Measurements from ENCODE around the gene WDR37.

WDR37 gene

DNA sequence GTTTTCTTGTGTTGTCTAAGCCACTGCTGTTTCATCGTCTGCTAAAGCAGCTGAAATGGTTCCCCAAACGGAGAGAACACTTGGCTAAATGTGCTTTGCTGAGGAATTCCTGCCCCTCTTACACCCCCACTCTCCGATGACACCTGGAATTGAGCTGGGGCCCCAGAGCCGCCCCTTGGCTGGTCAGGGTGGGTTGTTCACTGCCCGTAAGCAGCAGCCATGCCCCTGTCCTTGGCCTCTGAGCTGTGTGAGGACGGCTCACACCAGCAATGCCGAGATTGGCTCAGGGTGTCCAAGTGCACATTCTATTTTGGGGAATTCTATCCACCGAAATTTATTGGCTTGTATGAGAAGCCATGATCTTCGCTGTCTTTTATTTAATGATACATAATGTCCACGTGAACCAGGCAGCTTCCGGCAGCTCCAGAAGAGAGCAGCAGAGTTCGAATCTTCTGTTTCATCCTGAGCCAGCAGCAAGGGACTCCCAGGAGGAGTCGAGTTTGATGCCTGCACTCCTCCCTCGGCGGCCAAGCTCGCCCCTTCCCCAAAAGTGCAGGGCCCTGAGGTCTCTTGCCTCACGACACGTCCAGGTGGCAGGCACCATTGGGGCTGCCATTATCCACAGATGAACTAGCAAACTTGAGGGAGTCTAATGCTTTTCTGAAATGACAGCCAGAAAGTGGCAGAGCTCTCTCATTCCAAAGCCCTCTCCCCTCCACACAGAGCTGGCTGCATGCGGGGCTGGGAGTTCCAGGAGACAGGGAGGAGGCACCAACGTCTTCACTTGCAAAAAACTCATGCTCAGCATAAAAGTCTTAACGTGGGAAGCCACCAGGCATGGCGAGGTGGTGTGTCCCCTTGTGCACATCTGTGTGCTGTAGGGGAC, 114.0 kb downstream of the WDR37 start:
- no peak for DNase-seq
- ATAC-seq = no peak

DNA sequence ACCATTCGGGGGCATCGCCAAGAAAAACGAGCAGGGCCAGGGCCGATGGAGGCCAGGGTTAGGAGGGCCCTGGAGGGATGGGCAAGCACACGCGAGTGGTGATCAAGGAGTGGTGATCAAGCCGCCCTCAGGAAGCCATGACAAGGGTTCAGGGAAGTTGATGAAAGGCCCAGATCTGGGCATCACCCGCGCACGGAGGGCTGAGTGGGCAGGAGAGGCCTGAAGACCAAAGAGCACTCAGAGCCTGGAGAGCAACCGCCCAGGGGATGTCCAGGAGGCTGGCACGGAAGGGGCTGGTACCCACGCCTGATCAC, 114.6 kb downstream of the WDR37 start:
- ATAC-seq (no peak), DNase-seq (no peak)

DNA sequence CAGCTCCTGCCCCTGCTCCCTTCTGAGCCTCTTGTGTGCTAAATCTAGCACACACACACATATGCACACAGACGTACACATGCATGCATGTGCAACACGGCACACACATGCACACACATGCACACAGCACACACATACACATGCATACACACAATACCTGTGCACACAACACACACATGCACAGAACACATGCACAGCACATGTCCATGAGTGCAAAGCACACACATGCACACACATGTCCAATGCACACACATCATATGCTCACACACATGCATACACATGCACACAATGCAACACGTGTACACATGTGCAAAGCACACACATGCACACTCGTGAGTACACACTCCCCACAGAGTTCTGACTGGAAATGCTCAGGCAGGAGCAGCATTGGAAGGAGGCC, 115.0 kb downstream of the WDR37 start:
- ATAC-seq (no peak), DNase-seq (no peak)

DNA sequence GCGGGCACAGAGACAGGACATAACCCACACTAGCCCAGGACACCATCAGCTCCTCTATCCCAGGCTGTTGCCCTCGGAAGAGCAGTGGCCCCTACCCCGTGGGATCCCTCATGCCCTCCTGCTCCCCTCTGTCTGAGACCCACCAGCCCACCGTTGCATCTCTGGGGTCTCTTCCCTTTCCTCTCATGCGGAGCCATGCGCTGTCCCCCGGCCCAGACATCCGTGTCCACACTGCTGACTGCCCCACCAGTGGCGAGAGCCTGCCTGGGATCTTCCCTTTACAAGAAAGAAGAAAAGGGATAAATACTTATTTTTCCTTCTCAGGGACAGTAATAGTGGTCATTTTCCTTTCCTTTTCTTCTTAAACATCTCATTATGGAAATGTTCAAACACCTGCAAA, 115.4 kb downstream of the WDR37 start:
- DNase-seq (no peak), ATAC-seq (no peak)

DNA sequence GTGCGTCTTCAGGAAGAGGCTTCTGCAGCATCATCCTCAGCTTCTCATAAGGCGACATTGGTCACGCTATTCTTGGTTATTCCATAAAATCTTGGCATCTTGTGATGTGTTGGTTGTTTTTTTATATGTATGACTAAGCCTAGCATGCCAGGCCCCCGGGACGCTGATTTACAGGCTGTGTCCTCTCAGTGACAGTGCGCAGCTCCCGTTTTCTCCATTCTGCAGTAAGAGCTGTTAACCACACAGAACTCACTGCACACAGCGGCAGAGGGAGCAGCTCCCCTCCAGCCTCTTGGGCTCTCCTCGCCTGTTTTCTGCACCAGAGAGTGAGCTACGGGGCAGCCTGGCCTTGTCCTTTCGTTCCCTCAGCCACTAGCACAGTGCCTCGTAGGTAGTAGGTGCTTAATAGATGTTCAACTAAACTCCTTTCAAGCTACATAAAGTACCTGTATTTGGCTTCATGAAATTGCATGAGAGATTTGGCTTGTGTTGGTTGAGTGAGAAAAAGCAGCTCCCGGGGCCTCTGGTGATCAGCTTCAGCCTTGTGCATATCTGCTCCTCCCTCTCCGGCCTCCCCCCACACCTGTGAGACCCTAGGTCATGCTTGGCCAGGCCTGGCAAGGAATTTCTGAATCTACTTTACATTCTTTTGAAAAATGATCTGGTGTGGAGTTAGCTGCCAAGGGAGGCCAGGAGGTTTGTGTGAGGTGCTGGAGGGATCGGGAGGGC, 116.2 kb downstream of the WDR37 start:
- ATAC-seq = no peak
- no peak for DNase-seq

DNA sequence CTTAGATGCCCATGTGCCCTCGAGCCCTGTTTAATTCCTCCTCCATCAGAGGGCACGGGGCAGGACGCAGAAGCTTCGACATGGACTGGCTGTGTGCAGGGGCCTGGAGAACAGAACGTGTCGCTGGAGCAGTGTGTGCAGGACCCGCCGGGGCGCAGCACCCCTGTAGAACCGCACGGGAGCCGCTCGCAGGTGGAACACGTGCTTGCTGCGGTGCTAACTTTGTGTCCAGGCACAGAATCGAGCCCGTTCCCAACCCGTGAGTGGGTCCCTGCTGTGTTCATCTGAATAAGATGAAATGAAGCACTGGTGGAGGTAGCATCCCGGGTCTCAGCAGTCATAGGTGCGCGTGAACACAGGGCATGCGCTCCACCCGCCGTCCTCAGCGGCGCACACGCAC, 116.9 kb downstream of the WDR37 start:
- no peak for ATAC-seq
- DNase-seq = no peak

DNA sequence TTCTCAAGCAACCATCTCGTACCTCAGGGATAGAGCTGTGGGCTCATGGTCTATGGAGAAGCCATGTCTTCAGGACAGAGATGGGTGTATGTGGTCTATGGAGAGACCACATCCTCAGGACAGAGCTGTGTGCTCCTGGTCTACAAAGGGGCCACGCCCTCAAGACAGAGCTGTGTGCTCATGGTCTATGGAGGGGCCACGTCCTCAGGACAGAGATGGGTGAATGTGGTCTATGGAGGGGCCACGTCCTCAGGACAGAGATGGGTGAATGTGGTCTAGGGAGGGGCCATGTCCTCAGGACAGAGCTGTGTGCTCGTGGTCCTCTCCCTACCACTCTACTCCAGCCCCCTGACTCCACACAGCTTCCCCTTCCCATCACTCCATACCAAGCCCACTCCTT, 117.8 kb downstream of the WDR37 start:
- DNase-seq (no peak), ATAC-seq (no peak)

DNA sequence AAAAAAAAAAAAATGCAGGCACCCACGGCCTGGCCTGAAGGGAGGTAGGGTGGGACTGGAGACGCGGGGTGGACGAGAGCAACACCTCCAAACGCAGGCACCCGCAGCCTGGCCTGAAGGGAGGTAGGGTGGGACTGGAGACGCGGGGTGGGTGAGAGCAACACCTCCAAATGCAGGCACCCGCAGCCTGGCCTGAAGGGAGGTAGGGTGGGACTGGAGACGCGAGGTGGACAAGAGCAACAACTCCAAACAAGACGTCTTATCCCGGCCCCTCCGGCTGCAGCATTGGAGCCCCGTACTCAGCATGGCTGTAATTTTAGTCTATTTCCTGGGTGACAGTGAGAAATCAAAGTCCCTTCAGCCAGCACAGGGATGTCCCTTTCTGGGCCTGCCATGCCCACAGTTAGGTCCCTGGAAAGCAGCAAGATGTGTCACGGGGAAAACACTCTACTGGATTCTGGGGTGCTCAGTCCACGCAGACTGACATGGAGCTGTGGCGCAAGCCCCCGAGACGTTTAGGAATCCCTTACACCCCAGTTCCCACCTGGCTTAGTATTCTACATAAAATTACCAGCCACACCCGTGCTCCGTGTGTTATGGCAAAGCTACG, 119.9 kb downstream of the WDR37 start:
- no peak for DNase-seq
- no peak for ATAC-seq

DNA sequence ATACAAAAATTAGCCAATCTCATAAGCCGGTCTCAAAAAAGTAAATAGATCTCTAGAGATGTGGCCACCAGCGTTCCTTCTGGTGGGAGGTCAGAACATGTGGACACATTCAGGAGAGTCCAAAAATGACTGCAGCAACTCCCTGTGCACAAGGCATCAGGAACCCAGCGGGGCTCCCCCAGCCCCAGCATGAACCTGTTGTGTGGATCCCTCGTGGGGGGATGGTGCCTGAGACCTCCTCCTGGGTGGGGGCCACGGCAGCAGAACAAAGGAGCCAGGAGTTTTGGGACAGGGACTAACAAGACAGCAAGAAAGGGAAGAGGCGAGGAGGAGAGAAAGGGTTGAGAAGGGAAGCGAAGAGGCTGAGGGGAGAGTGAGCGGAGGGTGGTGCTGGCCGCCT, 121.8 kb downstream of the WDR37 start:
- DNase-seq = no peak
- ATAC-seq = no peak

DNA sequence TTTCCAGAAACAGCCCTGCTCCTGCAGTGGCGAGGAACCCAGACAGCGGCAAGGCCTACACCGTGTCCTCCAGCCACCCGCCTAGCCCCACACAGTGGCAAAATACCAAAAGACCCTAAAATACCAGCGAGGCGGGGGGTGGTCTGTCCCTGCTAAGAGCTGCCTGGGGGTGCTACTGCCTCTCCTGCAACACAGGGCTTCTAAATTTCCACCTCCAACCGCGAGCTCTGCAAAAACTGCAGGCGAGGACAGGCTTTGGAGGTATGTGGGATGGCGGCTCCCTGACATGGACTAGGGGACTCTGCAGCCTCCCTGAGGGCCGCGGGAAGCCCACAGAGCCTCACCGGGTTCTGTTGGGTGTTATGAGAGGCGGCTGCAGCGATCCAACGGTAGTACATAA, 122.3 kb downstream of the WDR37 start:
- ATAC-seq (no peak), DNase-seq (no peak)

DNA sequence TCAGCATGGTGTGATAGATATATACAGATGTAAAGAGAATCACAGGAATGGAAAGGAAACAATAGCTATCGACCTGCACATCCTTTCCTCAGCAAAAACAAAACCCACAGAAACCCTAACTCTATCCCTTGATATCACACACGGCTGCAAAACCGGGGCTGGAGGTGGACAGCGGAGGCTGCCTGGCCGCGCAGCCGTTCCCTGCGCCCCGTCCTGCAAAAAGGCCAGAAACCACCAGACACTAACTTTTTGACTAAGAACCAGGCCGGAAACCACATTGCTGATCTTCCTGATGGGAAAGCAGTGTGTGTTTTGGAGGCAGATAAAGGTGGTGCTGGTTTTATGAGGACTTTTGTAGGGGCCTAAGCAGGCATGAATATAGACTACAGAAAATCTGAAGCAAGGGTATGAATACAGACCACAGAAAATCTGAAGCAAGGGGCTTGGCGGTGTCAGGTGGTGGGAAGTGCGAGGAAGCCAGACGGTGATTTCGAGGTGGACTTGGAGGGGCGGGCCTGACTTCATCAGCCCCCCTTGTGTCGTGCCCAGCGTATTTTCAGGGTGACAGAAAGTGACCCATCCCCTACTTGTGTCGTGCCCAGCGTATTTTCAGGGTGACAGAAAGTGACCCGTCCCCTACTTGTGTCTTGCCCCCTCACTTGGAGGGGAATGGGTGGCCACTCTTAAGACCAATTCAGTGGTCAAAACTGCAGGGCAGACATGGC, 123.3 kb downstream of the WDR37 start:
- ATAC-seq (no peak), DNase-seq (no peak)

DNA sequence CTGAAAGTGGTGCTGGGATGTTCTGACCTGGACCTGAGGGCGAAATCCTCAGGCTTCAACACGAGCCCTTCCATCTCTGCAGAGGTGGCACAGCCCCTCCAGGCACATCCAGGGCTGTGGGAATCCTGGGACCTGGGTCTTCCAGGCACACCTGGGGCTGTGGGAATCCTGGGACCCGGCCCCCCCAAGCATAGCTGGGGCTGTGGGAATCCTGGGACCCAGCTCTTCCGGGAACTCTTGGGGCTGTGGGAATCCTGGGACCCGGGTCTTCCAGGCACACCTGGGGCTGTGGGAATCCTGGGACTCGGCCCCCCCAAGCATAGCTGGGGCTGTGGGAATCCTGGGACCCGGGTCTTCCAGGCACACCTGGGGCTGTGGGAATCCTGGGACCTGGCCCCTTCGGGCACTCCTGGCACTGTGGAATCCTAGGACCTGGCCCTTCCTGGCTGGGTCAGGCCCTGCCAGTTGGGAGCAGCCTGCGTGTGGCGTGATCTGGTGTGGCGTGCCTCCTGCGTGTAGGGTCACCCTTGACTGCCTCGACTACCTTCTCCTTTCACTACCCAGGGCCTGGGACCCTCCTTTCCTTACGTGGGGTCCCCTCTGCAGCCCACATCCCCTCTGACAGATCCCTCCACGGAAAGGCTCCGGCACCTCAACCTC, 124.0 kb downstream of the WDR37 start:
- DNase-seq = no peak
- ATAC-seq = no peak

DNA sequence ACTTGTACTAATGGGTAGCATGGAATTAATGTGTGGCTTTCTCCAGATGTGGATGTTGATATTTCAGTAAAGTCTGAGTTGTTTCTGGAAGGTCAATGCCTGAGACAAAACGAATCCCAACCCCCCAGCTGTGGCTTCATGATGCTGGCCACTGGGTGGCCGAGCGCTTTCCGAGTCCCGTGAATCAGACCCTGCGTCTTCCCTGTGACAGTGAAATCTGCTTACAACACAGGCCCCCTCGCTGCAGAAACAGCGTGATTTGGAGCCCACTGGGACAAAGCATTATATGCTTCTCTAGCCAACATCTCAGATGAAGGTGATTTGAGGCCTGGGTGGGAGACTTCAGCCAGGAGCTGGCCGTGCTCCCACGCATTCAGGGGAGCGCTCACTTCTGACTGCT, 124.7 kb downstream of the WDR37 start:
- ATAC-seq = no peak
- DNase-seq = no peak
